Brain microvascular endothelial cell (primary cell): ENCODE measurements around the gene NLRP1.
"Not testable (repeated sequence)": the region's sequence is repeated elsewhere in the genome, so short reads cannot be mapped to it uniquely, and the experiment has no call there.

ENCODE experiments used
- DNase-seq: peaks from one replicate; pipeline ENCODE4 v3.0.0-alpha.2; 2020
- H3K27ac ChIP-seq: fragments of 250-450 bp; sonication (Bioruptor Pico); 2 replicates; pipeline ENCODE4 v1.5.1; 2020; ENCODE audit warnings: mild to moderate bottlenecking, moderate library complexity
- H3K27me3 ChIP-seq: fragments of 250-450 bp; sonication (Bioruptor Pico); replicated peaks from 2 replicates; pipeline ENCODE4 v1.5.1; 2020; ENCODE audit warnings: mild to moderate bottlenecking
- H3K36me3 ChIP-seq: fragments of 250-450 bp; sonication (Bioruptor Pico); replicated peaks from 2 replicates; pipeline ENCODE4 v1.5.1; 2020; ENCODE audit warnings: mild to moderate bottlenecking
- H3K4me3 ChIP-seq: 2 replicates; pipeline ENCODE4 v1.5.1; 2011; ENCODE audit warnings: low read depth, mild to moderate bottlenecking, control low read depth, low read length, moderate library complexity
- CTCF ChIP-seq: IDR thresholded peaks from 2 replicates; pipeline ENCODE4 v1.5.1; 2011; ENCODE audit warnings: low read depth, mild to moderate bottlenecking, moderate library complexity, low read length, control low read depth, inconsistent platforms; ENCODE audit errors: missing control alignments
- in situ Hi-C: cut with HindIII; loops from 2 replicates; pipeline ENCODE4 v1.10.0; 2017; ENCODE audit warnings: low sequenced_read_pairs, low pct_ligation_motif_present

The NLRP1 gene

GRCh38 chr17:5581655-5582054, 2.7 kb downstream of the NLRP1 start:
- Histone ChIP-seq H3K36me3 (no peaks in the 10 kb centered on the region), H3K4me3 (no peak overlapping the region), H3K27me3 (no peaks in the 10 kb centered on the region), H3K27ac (no peak overlapping the region)
- TF ChIP-seq CTCF: no peak
- in situ Hi-C loops: loop anchor here (25.0 kb wide), 1 partner anchor 831 kb away; no protein-coding TSS in a partner anchor
- no peak for DNase-seq

- H3K36me3 ChIP-seq: no peaks in the 10 kb centered on the region
- no peak for TF ChIP-seq CTCF
- H3K27ac ChIP-seq: no peak overlapping the region
- H3K4me3 ChIP-seq: no peak overlapping the region
- H3K27me3 ChIP-seq: no peaks in the 10 kb centered on the region
- DNase-seq: no peak
- in situ Hi-C loops: loop anchor here (25.0 kb wide), 1 partner anchor 831 kb away; no protein-coding TSS in a partner anchor
These were observed 3.3 kb downstream of the NLRP1 start for GRCh38 chr17:5580969-5581368.

GRCh38 chr17:5580367-5580766, 3.9 kb downstream of the NLRP1 start:
- H3K4me3 ChIP-seq: no peak overlapping the region
- no peak for TF ChIP-seq CTCF
- in situ Hi-C loops: loop anchor here (25.0 kb wide), 1 partner anchor 832 kb away; no protein-coding TSS in a partner anchor
- no peak overlapping the region for H3K27ac ChIP-seq
- no peak for DNase-seq
- H3K27me3 ChIP-seq: no peaks in the 10 kb centered on the region
- no peaks in the 10 kb centered on the region for H3K36me3 ChIP-seq

GRCh38 chr17:5578768-5579167, 5.5 kb downstream of the NLRP1 start:
- H3K27ac ChIP-seq, H3K36me3 ChIP-seq, DNase-seq, H3K27me3 ChIP-seq, H3K4me3 ChIP-seq: not testable (repeated sequence)
- in situ Hi-C loops: loop anchor here (25.0 kb wide), 1 partner anchor 834 kb away; no protein-coding TSS in a partner anchor

GRCh38 chr17:5573017-5573416, 11.3 kb downstream of the NLRP1 start:
- H3K36me3 ChIP-seq, DNase-seq, H3K27me3 ChIP-seq, H3K4me3 ChIP-seq, H3K27ac ChIP-seq, in situ Hi-C loops: not testable (repeated sequence)

- no peak overlapping the region for H3K4me3 ChIP-seq
- TF ChIP-seq CTCF: no peak
- in situ Hi-C loops: no loop called here
- no peak for DNase-seq
- H3K27me3 ChIP-seq: no peaks in the 10 kb centered on the region
- H3K36me3 ChIP-seq: no peaks in the 10 kb centered on the region
- H3K27ac ChIP-seq: no peak overlapping the region
These were observed 13.0 kb downstream of the NLRP1 start for GRCh38 chr17:5571281-5571680.

GRCh38 chr17:5565808-5566207, 18.5 kb downstream of the NLRP1 start:
- no peak overlapping the region for H3K4me3 ChIP-seq
- DNase-seq: no peak
- H3K27ac ChIP-seq: no peak overlapping the region
- no peak for TF ChIP-seq CTCF
- in situ Hi-C loops: no loop called here
- H3K27me3 ChIP-seq: no peaks in the 10 kb centered on the region
- H3K36me3 ChIP-seq: no peaks in the 10 kb centered on the region
